GM15510 (cell line): ENCODE data around the gene IGFL4.

Experiments
- POLR2A ChIP-seq: IDR thresholded peaks from 3 replicates; pipeline ENCODE4 v1.6.1; 2011; ENCODE audit warnings: borderline replicate concordance; ENCODE audit not compliant: insufficient read length; ENCODE audit errors: extremely low read depth

IGFL4 gene

GRCh38 chr19:46016426-46017094 is 24.2 kb downstream of the IGFL4 start:
- no peak for TF ChIP-seq POLR2A

DNA sequence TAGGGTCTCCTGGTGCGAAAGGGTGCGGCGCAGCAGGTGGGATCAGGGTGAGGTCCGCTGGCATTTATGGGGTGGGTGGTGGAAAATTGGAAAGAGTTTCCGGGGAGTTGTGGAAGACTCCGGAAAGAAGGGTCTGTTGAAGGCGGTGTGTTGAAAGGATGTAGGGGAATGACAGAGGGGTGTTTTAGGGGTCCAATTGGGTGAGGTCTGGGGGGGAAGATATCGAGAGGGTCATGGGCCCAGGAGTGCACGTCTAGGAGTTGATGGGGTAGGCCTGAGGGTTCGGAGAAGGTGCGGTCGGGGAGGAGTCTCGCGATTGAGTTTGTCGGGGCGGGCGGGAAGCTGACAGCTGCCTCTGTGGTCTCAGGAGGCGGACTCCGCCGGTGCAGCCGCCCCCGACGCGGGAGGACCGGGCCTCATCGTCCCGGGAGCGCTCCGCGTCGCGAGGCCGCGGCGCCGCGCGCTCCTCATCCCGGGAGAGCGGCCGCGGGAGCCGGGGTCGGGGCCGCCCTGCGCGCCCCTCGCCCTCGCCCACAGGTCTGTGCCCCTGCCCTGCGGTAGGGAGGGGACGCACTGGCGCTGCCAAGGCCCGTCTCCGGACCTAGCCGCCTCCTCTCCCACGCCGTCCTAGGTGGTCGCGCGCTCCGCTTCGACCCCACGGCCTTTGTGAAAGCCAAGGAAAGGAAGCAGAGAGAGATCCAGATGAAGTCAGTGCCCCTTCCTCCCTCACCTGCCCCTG is 24.9 kb downstream of the IGFL4 start:
- TF ChIP-seq POLR2A, result no peak

DNA sequence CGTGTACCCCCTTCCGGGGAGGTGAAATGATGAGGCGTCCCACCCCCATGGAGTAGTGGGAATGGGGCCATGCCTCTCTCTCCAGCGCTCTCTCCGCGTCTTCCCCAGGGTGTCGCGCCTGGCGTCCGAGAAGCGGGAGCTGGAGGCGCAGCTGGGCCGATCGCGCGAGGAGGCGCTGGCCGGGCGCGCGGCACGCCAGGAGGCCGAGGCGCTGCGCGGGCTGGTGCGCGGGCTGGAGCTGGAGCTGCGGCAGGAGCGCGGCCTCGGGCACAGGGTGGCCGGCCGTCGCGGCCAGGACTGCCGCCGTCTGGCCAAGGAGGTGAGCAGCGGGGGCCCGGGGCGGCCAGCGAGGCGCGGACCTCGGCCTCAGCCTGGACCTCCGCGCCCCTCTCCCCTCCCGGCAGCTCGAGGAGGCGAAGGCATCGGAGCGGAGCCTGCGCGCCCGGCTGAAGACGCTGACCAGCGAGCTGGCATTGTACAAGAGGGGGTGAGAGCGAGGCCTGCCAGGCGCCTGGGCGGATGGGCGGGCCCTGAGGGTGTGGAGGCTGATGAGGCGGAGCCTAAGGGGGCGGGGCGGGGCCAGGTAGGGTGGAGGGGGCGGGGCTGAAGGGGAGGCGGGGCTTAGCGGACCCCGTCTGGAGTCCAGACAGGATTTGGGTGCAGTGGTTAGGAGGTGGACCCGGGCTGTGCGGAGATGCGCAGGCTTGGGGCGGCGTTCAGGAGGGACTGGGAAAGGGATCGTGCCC is 25.7 kb downstream of the IGFL4 start:
- no peak for TF ChIP-seq POLR2A

DNA sequence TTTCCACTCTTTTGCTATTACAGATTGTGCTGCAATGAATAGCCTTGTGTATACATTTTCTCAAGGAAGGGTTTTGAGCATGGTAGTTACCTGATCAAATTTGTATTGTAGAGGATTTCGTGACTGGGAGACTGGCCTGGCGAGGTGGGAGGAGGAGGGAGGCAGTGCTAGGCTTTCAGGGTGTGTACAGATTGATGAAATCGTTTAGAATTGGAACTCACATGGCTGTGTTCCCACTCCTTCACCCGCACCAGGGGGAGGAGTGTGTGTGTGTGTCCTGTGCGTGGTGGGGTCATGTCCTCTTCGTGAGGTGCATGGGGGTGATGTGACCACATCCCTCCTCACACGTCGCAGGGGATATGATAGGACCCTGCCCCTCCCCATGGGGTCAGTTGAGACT is 26.3 kb downstream of the IGFL4 start:
- no peak for TF ChIP-seq POLR2A

DNA sequence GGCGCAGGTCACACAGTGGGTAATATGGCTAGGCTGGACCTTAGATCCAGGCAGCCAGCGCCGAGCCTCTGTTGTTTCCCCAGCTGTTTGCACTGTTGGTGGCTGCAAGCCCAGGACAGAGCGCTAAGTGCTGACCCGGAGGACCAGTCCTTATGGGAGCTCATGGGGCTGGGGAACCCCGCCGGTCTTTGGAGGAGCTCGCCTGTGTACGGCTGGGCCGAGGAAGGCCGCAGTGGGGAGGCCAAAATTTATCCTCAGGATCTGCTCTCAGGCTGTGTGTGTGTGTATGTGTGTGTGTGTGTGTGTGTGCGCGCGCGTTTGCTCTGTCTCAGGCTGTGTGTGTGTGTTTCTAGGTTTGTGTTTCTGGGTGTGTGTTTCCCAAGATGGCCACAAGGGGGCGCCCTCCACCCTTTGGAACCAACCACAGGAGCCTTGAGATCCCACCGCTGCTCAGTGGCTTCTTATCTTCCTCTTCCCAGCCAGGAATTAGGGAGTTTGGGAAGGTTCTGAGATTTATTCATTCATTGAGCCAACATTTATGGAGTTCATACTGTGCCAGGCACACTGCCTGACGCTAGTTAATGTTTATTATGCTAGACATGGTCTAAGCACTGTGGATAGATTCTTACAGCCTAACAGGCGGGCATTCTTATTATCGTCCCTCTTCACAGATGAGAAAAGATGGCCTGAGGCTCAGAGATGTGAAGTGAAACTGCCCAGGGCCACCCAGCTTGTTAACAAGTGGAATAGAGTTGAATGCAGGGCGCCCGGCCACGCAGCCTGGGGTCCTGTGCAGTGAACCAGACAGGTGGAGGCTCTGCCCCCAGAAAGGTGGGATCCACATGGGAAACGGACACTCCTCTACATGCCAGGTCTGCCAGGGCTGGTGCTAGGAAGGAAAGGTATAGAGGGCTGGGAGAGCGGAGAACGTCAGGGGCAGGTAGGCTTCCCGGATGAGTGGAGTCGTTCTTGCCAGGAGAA is 31.0 kb downstream of the IGFL4 start:
- no peak for TF ChIP-seq POLR2A

DNA sequence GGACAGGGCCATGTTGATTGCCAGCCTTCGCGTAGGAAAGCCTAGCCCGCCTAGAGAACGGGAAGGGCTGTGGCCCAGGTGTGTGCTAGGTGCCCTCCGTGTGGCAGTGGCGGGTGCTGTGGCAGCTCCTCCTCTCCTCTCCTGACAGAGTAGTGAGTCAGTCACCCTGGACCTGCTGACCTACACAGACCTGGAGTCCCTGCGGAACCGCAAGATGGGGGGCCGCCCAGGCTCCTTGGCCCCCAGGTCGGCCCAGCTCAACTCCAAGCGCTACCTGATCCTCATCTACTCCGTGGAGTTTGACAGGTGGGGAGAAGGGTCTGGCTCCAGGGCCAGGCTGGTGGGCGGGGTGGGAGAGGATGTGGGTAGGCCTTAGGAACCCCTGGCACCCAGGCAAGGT is 34.4 kb downstream of the IGFL4 start:
- TF ChIP-seq POLR2A, result no peak

DNA sequence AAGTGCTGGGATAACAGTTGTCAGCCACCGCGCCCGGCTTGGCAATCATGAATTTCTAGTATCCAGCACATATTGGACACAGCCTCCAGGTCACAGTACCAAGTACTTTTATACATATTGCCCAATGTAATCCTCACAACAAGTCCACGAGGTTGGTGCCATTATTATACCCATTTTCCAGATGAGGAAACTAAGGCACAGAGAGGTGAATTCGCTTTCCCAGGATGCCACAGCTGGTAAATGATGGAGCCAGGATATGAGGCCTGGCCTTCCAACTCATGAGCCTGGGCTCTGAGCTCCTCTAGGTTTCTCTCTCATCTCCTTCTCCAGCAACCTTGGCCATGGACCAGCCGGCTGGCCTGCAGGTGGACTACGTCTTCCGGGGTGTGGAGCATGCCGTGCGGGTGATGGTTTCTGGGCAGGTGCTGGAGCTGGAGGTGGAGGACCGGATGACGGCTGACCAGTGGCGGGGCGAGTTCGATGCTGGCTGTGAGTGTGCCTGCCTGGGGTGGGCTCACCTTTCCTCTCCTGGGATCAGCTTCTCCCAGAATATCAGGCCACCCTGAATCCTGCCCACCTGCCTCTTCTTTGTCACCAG is 38.0 kb downstream of the IGFL4 start:
- TF ChIP-seq POLR2A, result no peak

DNA sequence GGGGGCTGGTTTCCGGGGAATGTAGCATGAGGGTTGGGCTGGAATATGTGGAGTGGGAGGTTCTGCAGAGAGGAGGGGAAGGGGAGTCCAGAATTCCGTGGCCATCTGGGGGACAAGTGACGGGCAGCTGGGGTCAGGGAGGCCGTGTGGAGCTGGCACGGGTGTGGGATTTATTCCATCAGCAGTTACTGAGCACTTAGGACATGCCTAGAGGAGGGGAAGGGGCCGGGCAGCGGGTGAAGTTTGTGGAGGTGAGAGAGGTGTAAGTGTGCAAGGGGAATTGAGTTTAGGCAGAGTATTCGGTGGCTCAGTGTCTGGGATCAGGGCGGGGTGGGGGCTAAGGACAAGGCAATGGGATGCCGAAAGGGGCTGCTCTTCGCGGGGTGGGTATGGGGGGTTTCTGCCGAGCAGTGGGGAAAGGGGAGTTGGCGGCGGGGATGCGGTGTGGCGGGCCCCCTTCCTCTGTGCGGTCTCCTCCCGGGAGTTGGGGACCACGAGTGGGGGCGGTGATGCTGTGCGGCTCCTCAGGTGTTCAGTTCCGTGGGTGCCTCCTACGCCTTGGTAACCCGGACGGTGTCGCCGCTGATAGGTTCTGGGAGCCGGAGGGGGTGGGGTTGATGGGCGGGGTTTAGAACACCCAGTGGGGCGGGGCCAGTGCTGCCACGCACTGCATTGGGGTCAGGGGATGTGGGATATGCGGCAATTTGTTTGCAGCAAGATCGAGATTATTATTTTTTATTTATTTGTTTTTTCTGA is 40.1 kb downstream of the IGFL4 start:
- TF ChIP-seq POLR2A, result no peak

DNA sequence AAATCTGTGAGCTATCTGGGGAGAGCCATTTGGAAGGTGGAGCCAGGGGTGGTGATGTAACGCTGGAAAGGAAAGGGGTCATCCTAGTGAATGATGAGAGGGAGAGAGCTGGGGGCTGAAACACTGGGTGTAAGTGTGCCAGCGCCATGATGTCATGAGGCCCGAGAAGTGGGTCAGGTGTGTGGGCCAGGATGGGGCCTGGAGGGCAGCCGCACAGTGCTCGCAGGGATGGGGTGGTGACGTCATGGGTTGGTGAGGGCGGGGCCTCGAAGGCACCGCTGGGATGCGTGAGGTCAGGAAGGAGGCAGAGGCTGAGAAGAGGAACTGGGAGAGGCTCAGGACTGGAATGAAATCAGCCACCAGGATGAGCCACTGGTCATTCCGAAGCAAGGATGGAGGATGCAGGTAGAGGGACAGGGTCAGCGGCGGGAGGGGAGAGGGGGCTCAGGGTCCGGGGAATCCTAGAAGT is 41.1 kb downstream of the IGFL4 start:
- TF ChIP-seq POLR2A, result no peak

- no peak for TF ChIP-seq POLR2A
These were observed 42.0 kb downstream of the IGFL4 start for GRCh38 chr19:45998834-45999233.

- TF ChIP-seq POLR2A, result no peak
These were observed 43.9 kb downstream of the IGFL4 start for GRCh38 chr19:45996933-45997332.

GRCh38 chr19:45995715-45996385 is 45.0 kb downstream of the IGFL4 start:
- no peak for TF ChIP-seq POLR2A
